Measurements from ENCODE around the gene C19orf44. TPM values are rescaled to one million over a fixed set of nuclear protein-coding genes. Genes with fewer than 3 reads are reported as not detected.

C19orf44 gene
- total RNA-seq, 1 experiment from 2014 or later = 2.5 TPM

GRCh38 chr19:16530540-16531379 is 34.6 kb downstream of the C19orf44 start:
- Histone ChIP-seq H3K4me3 (ENCODE audit: low read length) (no peak overlapping the region), H3K9me3 (ENCODE audit: low read length) (no peaks in the 10 kb centered on the region), H3K4me1 (ENCODE audit: insufficient read depth, low read length) (peaks cover 4% of the 10 kb centered on the region; the same call in 1 of the 2 replicates), H3K4me2 (ENCODE audit: low read length) (no peak overlapping the region), H3K27ac (ENCODE audit: low read length) (no peak overlapping the region), H3K79me2 (ENCODE audit: low read length) (peaks cover 8% of the 10 kb centered on the region), H3K9me2 (replicated peaks; ENCODE audit: low read length) (no peaks in the 10 kb centered on the region), H2AFZ (ENCODE audit: low read length) (no peak overlapping the region), H4K20me1 (ENCODE audit: low read length) (peaks cover 15% of the 10 kb centered on the region; the same call in 1 of the 2 replicates), H3F3A (ENCODE audit: low read length, unreplicated experiment) (no peaks in the 10 kb centered on the region), H3K9ac (ENCODE audit: low read length) (no peak overlapping the region), H3K27me3 (ENCODE audit: low read length) (no peaks in the 10 kb centered on the region), H3K36me3 (ENCODE audit: low read depth, low read length) (peaks cover 73% of the 10 kb centered on the region)
- DNase-seq (no peak), ATAC-seq (no peak)
- CTCF ChIA-PET = no interaction called here
- no peak for TF ChIP-seq CTCF (conservative IDR thresholded peaks at IDR 0.05; ENCODE audit: low read depth, low read length)
- TF ChIP-seq EZH2 (IDR thresholded peaks at IDR 0.05; ENCODE audit: low read length, unreplicated experiment) = no peak
- no peak for TF ChIP-seq EZH2phosphoT487 (IDR thresholded peaks at IDR 0.05; ENCODE audit: borderline replicate concordance, low read length)
- intact Hi-C loops (cut with micrococcal nuclease) = no loop called here
- BruUV-seq (replicated peaks) = no TSS peak
- POLR2A ChIA-PET (ENCODE audit: unreplicated experiment) = no interaction called here

- no peak for DNase-seq
- intact Hi-C loops (cut with micrococcal nuclease) = no loop called here
- Histone ChIP-seq H3K4me3 (ENCODE audit: low read length) (no peak overlapping the region), H3K36me3 (ENCODE audit: low read depth, low read length) (peaks cover 74% of the 10 kb centered on the region), H3K9me2 (replicated peaks; ENCODE audit: low read length) (no peaks in the 10 kb centered on the region), H3F3A (ENCODE audit: low read length, unreplicated experiment) (no peaks in the 10 kb centered on the region), H3K4me1 (ENCODE audit: insufficient read depth, low read length) (peaks cover 4% of the 10 kb centered on the region; the same call in 1 of the 2 replicates), H3K79me2 (ENCODE audit: low read length) (peaks cover 13% of the 10 kb centered on the region), H3K27me3 (ENCODE audit: low read length) (no peaks in the 10 kb centered on the region), H3K9me3 (ENCODE audit: low read length) (no peaks in the 10 kb centered on the region), H3K9ac (ENCODE audit: low read length) (no peak overlapping the region), H3K27ac (ENCODE audit: low read length) (no peak overlapping the region), H4K20me1 (ENCODE audit: low read length) (peaks cover 20% of the 10 kb centered on the region; the same call in 1 of the 2 replicates), H2AFZ (ENCODE audit: low read length) (no peak overlapping the region), H3K4me2 (ENCODE audit: low read length) (no peak overlapping the region)
- ChIA-PET POLR2A (ENCODE audit: unreplicated experiment) (no interaction called here), CTCF (no interaction called here)
- BruUV-seq (replicated peaks) = no TSS peak
- ATAC-seq = no peak
- TF ChIP-seq CTCF (conservative IDR thresholded peaks at IDR 0.05; ENCODE audit: low read depth, low read length) = no peak
- no peak for TF ChIP-seq EZH2 (IDR thresholded peaks at IDR 0.05; ENCODE audit: low read length, unreplicated experiment)
- no peak for TF ChIP-seq EZH2phosphoT487 (IDR thresholded peaks at IDR 0.05; ENCODE audit: borderline replicate concordance, low read length)
Measured at GRCh38 chr19:16531380-16531669, 35.1 kb downstream of the C19orf44 start.

Measured in PC-3 (cell line).